Smooth muscle cell (in vitro differentiated cells): ENCODE data around the gene NR1H4. TPM values are rescaled to one million over a fixed set of nuclear protein-coding genes. Genes with fewer than 3 reads are reported as not detected.

ENCODE experiments used
- DNase-seq: peaks from one replicate; lab custom pipeline; 2025; ENCODE audit not compliant: unreplicated experiment; lab: John Stamatoyannopoulos, UW
- H2AFZ ChIP-seq: fragments of 200-600 bp; sonication (generic); 2 replicates; pipeline ENCODE4 v1.6.0; 2016; ENCODE audit warnings: antibody characterized with exemption, low read depth, mild to moderate bottlenecking
- H3F3A ChIP-seq: fragments of 200-600 bp; sonication (generic); 2 replicates; pipeline ENCODE4 v1.6.0; 2017; ENCODE audit warnings: antibody characterized with exemption, low read depth
- H3K27ac ChIP-seq: fragments of 200-600 bp; sonication (generic); 2 replicates; pipeline ENCODE4 v1.5.1; 2016; ENCODE audit warnings: low read depth, mild to moderate bottlenecking
- H3K27me3 ChIP-seq: fragments of 200-600 bp; sonication (generic); 2 replicates; pipeline ENCODE4 v1.6.1; 2016; ENCODE audit warnings: low read depth, mild to moderate bottlenecking
- H3K36me3 ChIP-seq: fragments of 200-600 bp; sonication (generic); 2 replicates; pipeline ENCODE4 v1.5.1; 2016; ENCODE audit warnings: low read depth
- H3K4me1 ChIP-seq: fragments of 200-600 bp; sonication (generic); 2 replicates; pipeline ENCODE4 v1.5.1; 2016; ENCODE audit warnings: low read depth
- H3K4me2 ChIP-seq: fragments of 200-600 bp; sonication (generic); 2 replicates; pipeline ENCODE4 v1.6.0; 2016; ENCODE audit warnings: mild to moderate bottlenecking
- H3K4me3 ChIP-seq: fragments of 200-600 bp; sonication (generic); 2 replicates; pipeline ENCODE4 v1.5.1; 2016; ENCODE audit warnings: mild to moderate bottlenecking
- H3K79me2 ChIP-seq: fragments of 200-600 bp; sonication (generic); 2 replicates; pipeline ENCODE4 v1.6.0; 2016; ENCODE audit warnings: low read depth, mild to moderate bottlenecking
- H3K9ac ChIP-seq: fragments of 200-600 bp; sonication (generic); 2 replicates; pipeline ENCODE4 v1.6.0; 2016; ENCODE audit warnings: low read depth
- H3K9me3 ChIP-seq: fragments of 200-600 bp; sonication (generic); replicated peaks from 2 replicates; pipeline ENCODE4 v1.5.1; 2016; ENCODE audit warnings: low read depth
- H4K20me1 ChIP-seq: fragments of 200-600 bp; sonication (generic); 2 replicates; pipeline ENCODE4 v1.6.0; 2016; ENCODE audit warnings: low read depth
- CTCF ChIP-seq: fragments of 200-600 bp; sonication (generic); IDR thresholded peaks from 2 replicates; pipeline ENCODE4 v1.5.1; 2017; ENCODE audit warnings: borderline replicate concordance, mild to moderate bottlenecking, antibody characterized with exemption; ENCODE audit not compliant: insufficient read depth, poor library complexity, severe bottlenecking
- WGBS: methylation state at CpG from one replicate; pipeline ENCODE4 v1.1.7; 2016; ENCODE audit warnings: low lambda C conversion rate; 5-methylcytosine and 5-hydroxymethylcytosine counted together
- polyA plus RNA-seq: library from polyadenylated mRNA; unstranded; fragments of >200 nt; fragmentation: Nextera tagmentation; extraction: Ambion mirVana; gene quantifications from 2 replicates; pipeline ENCODE4 v1.2.1, GENCODE V29; 2016
- total RNA-seq: library from RNA; depleted of rRNA; stranded (reverse); fragments of >200 nt; gene quantifications from 2 replicates; pipeline ENCODE4 v1.2.3, GENCODE V29; 2014

The NR1H4 gene
- total and polyA plus RNA-seq, 2 experiments from 2014 or later: not detected

GRCh38 chr12:100455896-100456295 is 17.8 kb upstream of the NR1H4 start:
- peaks cover 3% of the 10 kb centered on the region for H3K27me3 ChIP-seq
- H4K20me1 ChIP-seq: no peaks in the 10 kb centered on the region
- no peaks in the 10 kb centered on the region for H3K36me3 ChIP-seq
- H3K9ac ChIP-seq: no peak overlapping the region
- H3K4me2 ChIP-seq: no peak overlapping the region
- H3K79me2 ChIP-seq: no peaks in the 10 kb centered on the region
- H3K27ac ChIP-seq: no peak overlapping the region
- no peak overlapping the region for H2AFZ ChIP-seq
- H3K9me3 ChIP-seq: no peaks in the 10 kb centered on the region
- DNase-seq: no peak
- WGBS: 90% methylated on average over 3 of the region's 3 CpGs
- H3F3A ChIP-seq: no peaks in the 10 kb centered on the region
- TF ChIP-seq CTCF: no peak
- peaks cover 6% of the 10 kb centered on the region for H3K4me1 ChIP-seq
- H3K4me3 ChIP-seq: no peak overlapping the region

GRCh38 chr12:100458191-100458590 is 15.5 kb upstream of the NR1H4 start:
- 78% methylated on average over 4 of the region's 4 CpGs for WGBS

GRCh38 chr12:100460702-100461101 is 13.0 kb upstream of the NR1H4 start:
- no peak overlapping the region for H3K4me3 ChIP-seq
- H4K20me1 ChIP-seq: no peaks in the 10 kb centered on the region
- no peak overlapping the region for H3K4me2 ChIP-seq
- no peak overlapping the region for H3K9ac ChIP-seq
- no peaks in the 10 kb centered on the region for H3K79me2 ChIP-seq
- H3F3A ChIP-seq: no peaks in the 10 kb centered on the region
- no peaks in the 10 kb centered on the region for H3K9me3 ChIP-seq
- no peak for TF ChIP-seq CTCF
- 91% methylated on average over 3 of the region's 3 CpGs for WGBS
- H3K4me1 ChIP-seq: peaks cover 6% of the 10 kb centered on the region
- H3K27ac ChIP-seq: no peak overlapping the region
- peaks cover 3% of the 10 kb centered on the region for H3K27me3 ChIP-seq
- DNase-seq: no peak
- H2AFZ ChIP-seq: no peak overlapping the region
- no peaks in the 10 kb centered on the region for H3K36me3 ChIP-seq

More at GRCh38 chr12:100458191-100458590, 15.5 kb upstream of the NR1H4 start:
- H3K36me3 ChIP-seq: no peaks in the 10 kb centered on the region
- peaks cover 3% of the 10 kb centered on the region for H3K27me3 ChIP-seq
- H3K27ac ChIP-seq: no peak overlapping the region
- DNase-seq: no peak
- no peak overlapping the region for H3K9ac ChIP-seq
- H2AFZ ChIP-seq: no peak overlapping the region
- no peak overlapping the region for H3K4me3 ChIP-seq
- H3K4me1 ChIP-seq: peaks cover 6% of the 10 kb centered on the region
- no peaks in the 10 kb centered on the region for H3K9me3 ChIP-seq
- H3K79me2 ChIP-seq: no peaks in the 10 kb centered on the region
- no peak for TF ChIP-seq CTCF
- H3F3A ChIP-seq: no peaks in the 10 kb centered on the region
- no peak overlapping the region for H3K4me2 ChIP-seq
- H4K20me1 ChIP-seq: no peaks in the 10 kb centered on the region

- DNase-seq: no peak
- no peaks in the 10 kb centered on the region for H3K79me2 ChIP-seq
- TF ChIP-seq CTCF: no peak
- H3K9ac ChIP-seq: no peak overlapping the region
- no peak overlapping the region for H3K4me2 ChIP-seq
- no peak overlapping the region for H3K4me3 ChIP-seq
- no peak overlapping the region for H2AFZ ChIP-seq
- H3K4me1 ChIP-seq: peaks cover 6% of the 10 kb centered on the region
- H3F3A ChIP-seq: no peaks in the 10 kb centered on the region
- H3K27me3 ChIP-seq: peaks cover 3% of the 10 kb centered on the region
- no peak overlapping the region for H3K27ac ChIP-seq
- no peaks in the 10 kb centered on the region for H4K20me1 ChIP-seq
- 95% methylated on average over 1 of the region's 1 CpG for WGBS
- no peaks in the 10 kb centered on the region for H3K9me3 ChIP-seq
- no peaks in the 10 kb centered on the region for H3K36me3 ChIP-seq
These were observed 12.2 kb upstream of the NR1H4 start for GRCh38 chr12:100461330-100461973.
